SK-N-SH (cell line): ENCODE results near the gene CDIPT. TPM values are rescaled to one million over a fixed set of nuclear protein-coding genes. Genes with fewer than 3 reads are reported as not detected.

Source experiments
- CTCF ChIA-PET: fragments of 300-600, 350-600 bp; formaldehyde crosslinking; extraction: SDS; loops from one replicate; lab custom pipeline; 2021; lab: Yijun Ruan, JAX
- POLR2A ChIA-PET: fragments of 350-600 bp; sonication (Branson Sonifier 250); formaldehyde crosslinking; extraction: SDS; loops from one replicate; lab custom pipeline; 2020; ENCODE audit warnings: antibody characterized with exemption, inconsistent platforms; lab: Yijun Ruan, JAX
- DNase-seq: peaks from one replicate; pipeline ENCODE4 v3.0.0; 2012
- H2AFZ ChIP-seq: fragments of 200-600 bp; sonication (generic); 2 replicates; pipeline ENCODE4 v1.8.1; 2016; ENCODE audit warnings: antibody characterized with exemption, mild to moderate bottlenecking, low read depth
- H3F3A ChIP-seq: fragments of 200-600 bp; sonication (generic); replicated peaks from 2 replicates; pipeline ENCODE3; 2016; ENCODE audit warnings: antibody characterized with exemption, mild to moderate bottlenecking; ENCODE audit not compliant: insufficient read depth
- H3K27ac ChIP-seq, 2 experiments: fragments of 200-500 bp in 1 of 2; fragments of 200-600 bp in 1 of 2; sonication (Bioruptor generic) in 1 of 2; sonication (generic), shearing (Covaris generic) in 1 of 2; 2 replicates each; pipeline versions ENCODE4 v1.5.1 to v1.6.1; 2014 to 2016; ENCODE audit warnings: low read depth in 2 of 2, inconsistent platforms in 1 of 2, low read length in 1 of 2, mild to moderate bottlenecking in 1 of 2, mixed read lengths in 1 of 2
- H3K27me3 ChIP-seq: fragments of 200-600 bp; sonication (generic), shearing (Covaris generic); 2 replicates; pipeline ENCODE4 v1.6.1; 2016; ENCODE audit warnings: mixed run types; ENCODE audit not compliant: insufficient read depth
- H3K36me3 ChIP-seq, 2 experiments: fragments of 200-500 bp in 1 of 2; fragments of 200-600 bp in 1 of 2; sonication (Bioruptor generic) in 1 of 2; sonication (generic) in 1 of 2; replicated peaks in 1 of 2; 2 replicates each; pipeline versions ENCODE3 to v1.5.1; 2014 to 2016; ENCODE audit warnings: low read length in 1 of 2, mild to moderate bottlenecking in 1 of 2; ENCODE audit not compliant: insufficient read depth in 2 of 2, control insufficient read depth in 1 of 2
- H3K4me1 ChIP-seq, 2 experiments: fragments of 200-500 bp in 1 of 2; fragments of 200-600 bp in 1 of 2; sonication (Bioruptor generic) in 1 of 2; sonication (generic), shearing (Covaris generic) in 1 of 2; 2 replicates each; pipeline versions ENCODE4 v1.5.1 to v1.6.1; 2014 to 2016; ENCODE audit warnings: low read depth in 1 of 2, low read length in 1 of 2, mixed run types in 1 of 2; ENCODE audit not compliant: insufficient read depth in 2 of 2, control insufficient read depth in 1 of 2
- H3K4me2 ChIP-seq: fragments of 200-600 bp; sonication (generic), shearing (Covaris generic); 2 replicates; pipeline ENCODE4 v1.6.1; 2017; ENCODE audit warnings: mixed run types
- H3K4me3 ChIP-seq, 2 experiments: fragments of 200-500 bp in 1 of 2; fragments of 200-600 bp in 1 of 2; sonication (Bioruptor generic) in 1 of 2; sonication (generic), shearing (Covaris generic) in 1 of 2; 2 replicates each; pipeline versions ENCODE4 v1.5.1 to v1.8.1; 2014 to 2016; ENCODE audit warnings: low read depth in 2 of 2, inconsistent platforms in 1 of 2, low read length in 1 of 2, mild to moderate bottlenecking in 1 of 2, mixed read lengths in 1 of 2, moderate library complexity in 1 of 2
- H3K79me2 ChIP-seq: fragments of 200-600 bp; sonication (generic); 2 replicates; pipeline ENCODE4 v1.8.1; 2017; ENCODE audit warnings: mild to moderate bottlenecking; ENCODE audit not compliant: insufficient read depth
- H3K9ac ChIP-seq: fragments of 200-600 bp; sonication (generic); 2 replicates; pipeline ENCODE4 v1.6.1; 2017; ENCODE audit warnings: mixed run types
- H3K9me2 ChIP-seq: fragments of 200-600 bp; sonication (generic); 2 replicates; pipeline ENCODE4 v1.6.1; 2017; ENCODE audit warnings: mixed run types
- H3K9me3 ChIP-seq: fragments of 200-600 bp; sonication (generic); 2 replicates; pipeline ENCODE4 v1.6.1; 2017; ENCODE audit warnings: mixed run types, mild to moderate bottlenecking, moderate library complexity
- H4K20me1 ChIP-seq: fragments of 200-600 bp; sonication (generic); 2 replicates; pipeline ENCODE4 v1.6.1; 2017; ENCODE audit warnings: mild to moderate bottlenecking, mixed run types; ENCODE audit not compliant: insufficient read depth
- FOXJ3 ChIP-seq: sonication (generic); formaldehyde crosslinking; IDR thresholded peaks from 2 replicates; pipeline ENCODE4 v1.5.1; 2020; ENCODE audit warnings: mild to moderate bottlenecking, missing genetic modification reagents
- GATA2 ChIP-seq: sonication (generic); formaldehyde crosslinking; IDR thresholded peaks from 2 replicates; pipeline ENCODE4 v1.5.0; 2020; ENCODE audit warnings: mild to moderate bottlenecking, missing genetic modification reagents
- JUND ChIP-seq: IDR thresholded peaks from 2 replicates; pipeline ENCODE4 v1.4.0; 2012
- MAX ChIP-seq: IDR thresholded peaks from 2 replicates; pipeline ENCODE4 v1.4.0; 2012; ENCODE audit warnings: low read depth
- MEF2A ChIP-seq: IDR thresholded peaks from 2 replicates; pipeline ENCODE4 v1.4.0; 2012; ENCODE audit warnings: low read depth, borderline replicate concordance
- MXI1 ChIP-seq: IDR thresholded peaks from 2 replicates; pipeline ENCODE4 v1.6.1; 2012; ENCODE audit warnings: mild to moderate bottlenecking, low read depth, low read length, improper control_type of control experiment
- NRF1 ChIP-seq: IDR thresholded peaks from 2 replicates; pipeline ENCODE4 v1.6.1; 2012; ENCODE audit warnings: low read depth, mild to moderate bottlenecking, low read length
- RAD21 ChIP-seq: IDR thresholded peaks from 2 replicates; pipeline ENCODE4 v1.6.1; 2012; ENCODE audit warnings: mild to moderate bottlenecking, low read length
- RCOR1 ChIP-seq: fragments of 150-350 bp; IDR thresholded peaks from 2 replicates; pipeline ENCODE4 v1.6.1; 2017; ENCODE audit warnings: antibody characterized with exemption, low read length
- REST ChIP-seq: IDR thresholded peaks from 2 replicates; pipeline ENCODE4 v1.6.1; 2012; ENCODE audit warnings: mild to moderate bottlenecking, low read depth, low read length, moderate library complexity
- RFX5 ChIP-seq: IDR thresholded peaks from 2 replicates; pipeline ENCODE4 v1.6.1; 2012; ENCODE audit warnings: mild to moderate bottlenecking, improper control_type of control experiment, low read length
- SIN3A ChIP-seq: IDR thresholded peaks from 2 replicates; pipeline ENCODE4 v1.6.1; 2012; ENCODE audit warnings: low read depth, mild to moderate bottlenecking, low read length, moderate library complexity, borderline replicate concordance
- SMC3 ChIP-seq: IDR thresholded peaks from 2 replicates; pipeline ENCODE4 v1.6.1; 2012; ENCODE audit warnings: low read depth, low read length, improper control_type of control experiment
- TAF1 ChIP-seq: IDR thresholded peaks from 2 replicates; pipeline ENCODE4 v1.6.1; 2012; ENCODE audit warnings: low read depth, mild to moderate bottlenecking, low read length, moderate library complexity, borderline replicate concordance
- USF2 ChIP-seq: fragments of 150-350 bp; IDR thresholded peaks from 2 replicates; pipeline ENCODE4 v1.6.1; 2017; ENCODE audit warnings: antibody characterized with exemption, low read length, low read depth, borderline replicate concordance
- YY1 ChIP-seq: IDR thresholded peaks from 2 replicates; pipeline ENCODE4 v1.4.0; 2012; ENCODE audit warnings: low read depth, mild to moderate bottlenecking
- WGBS: methylation state at CpG from one replicate; pipeline ENCODE4 v1.1.6; 2017; ENCODE audit warnings: low lambda C conversion rate; 5-methylcytosine and 5-hydroxymethylcytosine counted together
- polyA plus RNA-seq, 3 experiments: library from polyadenylated mRNA; depleted of rRNA; stranded (reverse); fragments of >200 nt; gene quantifications; 2 replicates each; pipeline ENCODE4 v1.2.3, GENCODE V29; 2012

CDIPT gene
- polyA plus RNA-seq, 1 of the 3 experiments (the other 2 are of a cell fraction), result 90.7 TPM

GRCh38 chr16:29883987-29884386, 21.0 kb upstream of the CDIPT start:
- POLR2A ChIA-PET, result no interaction called here
- Histone ChIP-seq H3K4me1 (no peaks in the 10 kb centered on the region), H3K36me3 (peaks cover 4 to 8% of the 10 kb centered on the region in 2 experiments), H3K79me2 (no peaks in the 10 kb centered on the region), H3K4me2 (no peak overlapping the region), H3K9me3 (no peaks in the 10 kb centered on the region), H3K4me3 (no peak overlapping the region), H3K27ac (no peak overlapping the region), H4K20me1 (no peaks in the 10 kb centered on the region), H2AFZ (no peak overlapping the region), H3F3A (no peaks in the 10 kb centered on the region), H3K27me3 (no peaks in the 10 kb centered on the region), H3K9me2 (no peaks in the 10 kb centered on the region)
- DNase-seq, result no peak
- CTCF ChIA-PET, result interaction anchor here (0.6 to 1.2 kb wide), 3 partner anchors 21 to 110 kb away, joined by 3 to 5 read pairs (median 3); partner anchors contain the start of gene CDIPT
- 84% methylated on average over 6 of the region's 6 CpGs for WGBS
- TF ChIP-seq MAX (no peak), TAF1 (no peak), NRF1 (no peak), RFX5 (no peak), FOXJ3 (CRISPR knock-in tag) (no peak)
- TF ChIP-seq, all 33 proteins: peak for 0
- no peak overlapping the region for H3K9ac ChIP-seq

- ChIA-PET POLR2A (interaction anchor here (0.5 kb wide), 1 partner anchor 27 kb away, joined by 3 read pairs; no protein-coding TSS in a partner anchor), CTCF (no interaction called here)
- Histone ChIP-seq H4K20me1 (no peaks in the 10 kb centered on the region), H3K4me3 (no peak overlapping the region), H3K9me3 (no peaks in the 10 kb centered on the region), H3K79me2 (no peaks in the 10 kb centered on the region), H3K4me2 (no peak overlapping the region), H3K27ac (no peak overlapping the region), H3K27me3 (no peaks in the 10 kb centered on the region), H3K9ac (no peak overlapping the region), H3K9me2 (no peaks in the 10 kb centered on the region), H2AFZ (no peak overlapping the region), H3F3A (no peaks in the 10 kb centered on the region), H3K36me3 (peaks cover 4 to 8% of the 10 kb centered on the region in 2 experiments), H3K4me1 (no peaks in the 10 kb centered on the region)
- 90% methylated on average over 3 of the region's 3 CpGs for WGBS
- no peak for DNase-seq
- TF ChIP-seq REST, result no peak
- no peak for TF ChIP-seq YY1
- TF ChIP-seq MAX, result no peak
- TF ChIP-seq NRF1, result no peak
- no peak for TF ChIP-seq MXI1
- no peak for TF ChIP-seq SMC3
- TF ChIP-seq GATA2 (CRISPR knock-in tag), result no peak
- no peak for TF ChIP-seq RAD21
- TF ChIP-seq SIN3A, result no peak
- TF ChIP-seq JUND, result no peak
- no peak for TF ChIP-seq RCOR1
- TF ChIP-seq MEF2A, result no peak
- TF ChIP-seq USF2, result no peak
Measured at GRCh38 chr16:29881050-29881449, 18.0 kb upstream of the CDIPT start.
